SIG-M5 treated with dmso at 0.1 percent for 504 hours (cell line): Measurements from ENCODE around the gene ADGRA1.
"Not testable (repeated sequence)": the region's sequence is repeated elsewhere in the genome, so short reads cannot be mapped to it uniquely, and the experiment has no call there.

Experiments
- DNase-seq: peaks from one replicate; lab custom pipeline; 2025; ENCODE audit not compliant: unreplicated experiment; lab: John Stamatoyannopoulos, UW

The ADGRA1 gene

GRCh38 chr10:133141144-133141957, 53.6 kb downstream of the ADGRA1 start:
- no peak for DNase-seq

- DNase-seq, result no peak
Measured at GRCh38 chr10:133141958-133142340, 54.2 kb downstream of the ADGRA1 start.

GRCh38 chr10:133142523-133143199, 54.9 kb downstream of the ADGRA1 start:
- no peak for DNase-seq

GRCh38 chr10:133143200-133143533, 55.4 kb downstream of the ADGRA1 start:
- DNase-seq, result no peak

GRCh38 chr10:133143546-133143945, 55.8 kb downstream of the ADGRA1 start:
- DNase-seq, result no peak

GRCh38 chr10:133144771-133145170, 57.0 kb downstream of the ADGRA1 start:
- DNase-seq, result no peak

- no peak for DNase-seq
Measured at GRCh38 chr10:133150226-133150625, 62.5 kb downstream of the ADGRA1 start.

- DNase-seq, result no peak
Measured at GRCh38 chr10:133150656-133151055, 62.9 kb downstream of the ADGRA1 start.

- not testable (repeated sequence) for DNase-seq
Measured at GRCh38 chr10:133151071-133151470, 63.3 kb downstream of the ADGRA1 start.

GRCh38 chr10:133151543-133151972, 63.8 kb downstream of the ADGRA1 start:
- DNase-seq, result no peak

- DNase-seq, result no peak
Measured at GRCh38 chr10:133154411-133154810, 66.7 kb downstream of the ADGRA1 start.

- no peak for DNase-seq
Measured at GRCh38 chr10:133154996-133155778, 67.5 kb downstream of the ADGRA1 start.

GRCh38 chr10:133156674-133157579, 69.2 kb downstream of the ADGRA1 start:
- no peak for DNase-seq

- no peak for DNase-seq
Measured at GRCh38 chr10:133157662-133158436, 70.1 kb downstream of the ADGRA1 start.

GRCh38 chr10:133158437-133158755, 70.7 kb downstream of the ADGRA1 start:
- no peak for DNase-seq

GRCh38 chr10:133158756-133159610, 71.3 kb downstream of the ADGRA1 start:
- no peak for DNase-seq

- DNase-seq, result no peak
Measured at GRCh38 chr10:133159611-133159949, 71.9 kb downstream of the ADGRA1 start.

GRCh38 chr10:133159950-133160825, 72.5 kb downstream of the ADGRA1 start, which contains the start of gene KNDC1:
KNDC1 (plus strand) TSS chr10:133160219; CDS start chr10:133160468, 249 bp downstream.
- DNase-seq, result no peak
